Measurements from ENCODE around the gene RPL10. TPM values are rescaled to one million over a fixed set of nuclear protein-coding genes. Genes with fewer than 3 reads are reported as not detected.

The RPL10 gene
- polyA plus RNA-seq, 1 donor from 2014 or later = 3,689 TPM

DNA sequence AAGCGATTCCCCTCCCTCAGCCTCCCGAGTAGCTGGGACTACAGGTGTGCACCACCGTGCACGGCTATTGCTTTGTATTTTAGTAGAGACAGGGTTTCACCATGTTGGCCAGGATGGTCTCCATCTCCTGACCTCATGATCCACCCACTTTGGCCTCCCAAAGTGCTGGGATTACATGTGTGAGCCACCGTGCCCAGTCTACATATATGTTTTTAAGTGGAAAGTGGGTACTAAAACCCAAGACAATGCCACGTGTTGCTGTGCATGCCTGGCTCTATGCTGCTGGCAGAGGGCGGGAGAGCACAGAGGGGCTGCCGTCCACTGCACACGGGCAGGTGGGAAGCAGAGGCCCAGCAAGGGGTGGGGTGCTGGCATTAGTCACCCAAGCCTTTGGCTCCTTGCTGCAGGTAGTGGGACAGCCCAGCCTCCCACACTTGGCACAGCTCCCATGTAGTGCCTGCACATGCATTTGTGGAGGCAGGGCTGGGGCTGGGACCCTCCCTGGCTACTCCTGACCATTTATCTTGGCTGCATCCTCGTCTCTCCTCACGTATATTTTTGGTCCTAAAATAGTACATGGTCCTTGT is 15.6 kb upstream of the RPL10 start:
- Histone ChIP-seq H3K4me3 (ENCODE audit: low read length) (no peak overlapping the region), H2AFZ (ENCODE audit: low read depth, low read length) (no peak overlapping the region), H4K20me1 (ENCODE audit: insufficient read depth) (no peaks in the 10 kb centered on the region), H3K9ac (ENCODE audit: low read length) (no peak overlapping the region), H3K9me2 (ENCODE audit: insufficient read depth, low read length) (no peaks in the 10 kb centered on the region), H3K9me3 (ENCODE audit: low read length) (no peaks in the 10 kb centered on the region), H3K27ac (ENCODE audit: low read length) (no peak overlapping the region), H3K27me3 (ENCODE audit: insufficient read depth, low read depth, low read length) (no peaks in the 10 kb centered on the region), H3K79me2 (replicated peaks; ENCODE audit: insufficient read depth, low read length) (peaks cover 9% of the 10 kb centered on the region), H3K4me2 (ENCODE audit: low read length) (no peak overlapping the region), H3K36me3 (ENCODE audit: insufficient read depth, low read length) (no peaks in the 10 kb centered on the region), H3F3A (ENCODE audit: insufficient read depth, low read length, poor library complexity, severe bottlenecking) (no peaks in the 10 kb centered on the region)
- TF ChIP-seq EZH2 (IDR thresholded peaks at IDR 0.05; ENCODE audit: borderline replicate concordance, insufficient read depth, low read length, poor library complexity, severe bottlenecking) = no peak
- TF ChIP-seq SMC3 (conservative IDR thresholded peaks at IDR 0.05; ENCODE audit: poor library complexity) = no peak
- no peak for TF ChIP-seq REST (IDR thresholded peaks at IDR 0.05; ENCODE audit: borderline replicate concordance)
- TF ChIP-seq POLR2AphosphoS5 (IDR thresholded peaks at IDR 0.05) = no peak
- no peak for TF ChIP-seq RAD21 (conservative IDR thresholded peaks at IDR 0.05)
- no peak for TF ChIP-seq TAF1 (IDR thresholded peaks at IDR 0.05; ENCODE audit: low read depth)
- no peak for TF ChIP-seq EP300 (conservative IDR thresholded peaks at IDR 0.05; ENCODE audit: poor library complexity, severe bottlenecking)
- no peak for TF ChIP-seq CTCF (IDR thresholded peaks at IDR 0.05; ENCODE audit: poor library complexity, severe bottlenecking)
- no peak for TF ChIP-seq MXI1 (conservative IDR thresholded peaks at IDR 0.05; ENCODE audit: poor library complexity, severe bottlenecking)

DNA sequence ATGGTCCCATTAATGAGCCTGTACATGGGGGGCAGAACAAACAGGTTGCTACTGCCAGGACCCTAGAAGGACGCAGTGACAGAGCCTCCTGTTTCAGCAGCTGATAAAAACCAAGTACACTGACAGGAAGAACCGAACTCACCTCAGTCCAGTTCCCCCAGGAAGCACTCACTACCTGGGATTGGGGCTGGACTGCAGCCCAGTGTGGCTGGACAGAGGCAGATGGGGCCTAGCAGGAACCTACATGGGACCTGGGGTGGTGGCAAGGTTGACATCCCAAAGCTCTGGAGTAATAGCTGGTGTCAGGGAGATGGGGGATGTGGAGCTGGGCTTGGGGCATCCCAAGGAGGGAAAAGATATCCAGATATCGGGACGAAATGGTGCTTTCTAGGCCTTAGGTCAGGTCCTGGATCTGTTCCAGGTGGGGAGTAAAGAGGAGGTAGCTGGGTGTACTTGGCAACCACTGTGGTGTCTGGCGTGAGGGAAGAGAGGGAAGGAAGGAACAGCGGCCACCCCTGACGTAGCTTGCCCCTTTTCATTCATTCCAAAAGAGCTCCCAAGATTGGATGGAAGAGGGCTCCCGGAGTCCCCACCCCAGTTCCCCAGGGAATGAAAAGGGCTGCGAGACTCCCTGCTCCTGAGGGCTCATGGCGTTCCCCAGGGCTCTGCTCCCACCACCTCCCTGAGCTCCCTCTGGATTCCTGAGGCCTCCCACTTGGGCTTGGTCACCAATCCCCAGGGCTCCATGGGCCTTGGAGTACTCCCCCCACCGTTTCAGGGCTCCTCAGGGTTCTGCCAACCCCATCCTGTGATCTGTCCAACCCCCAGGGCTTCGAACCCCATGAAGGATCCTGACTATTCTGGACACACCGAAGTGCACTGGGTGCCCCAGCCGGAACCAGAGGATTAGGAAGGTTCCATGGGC is 14.6 kb upstream of the RPL10 start:
- no peaks in the 10 kb centered on the region for H3K27me3 ChIP-seq (ENCODE audit: insufficient read depth, low read depth, low read length)
- H3F3A ChIP-seq (ENCODE audit: insufficient read depth, low read length, poor library complexity, severe bottlenecking) = no peaks in the 10 kb centered on the region
- no peak overlapping the region for H3K4me3 ChIP-seq (ENCODE audit: low read length)
- no peaks in the 10 kb centered on the region for H4K20me1 ChIP-seq (ENCODE audit: insufficient read depth)
- H3K9ac ChIP-seq (ENCODE audit: low read length) = no peak overlapping the region
- H2AFZ ChIP-seq (ENCODE audit: low read depth, low read length) = no peak overlapping the region
- H3K9me3 ChIP-seq (ENCODE audit: low read length) = no peaks in the 10 kb centered on the region
- TF ChIP-seq CTCF (IDR thresholded peaks at IDR 0.05; ENCODE audit: poor library complexity, severe bottlenecking) = no peak
- TF ChIP-seq RAD21 (conservative IDR thresholded peaks at IDR 0.05) = no peak
- TF ChIP-seq EZH2 (IDR thresholded peaks at IDR 0.05; ENCODE audit: borderline replicate concordance, insufficient read depth, low read length, poor library complexity, severe bottlenecking) = no peak
- TF ChIP-seq EP300 (conservative IDR thresholded peaks at IDR 0.05; ENCODE audit: poor library complexity, severe bottlenecking) = no peak
- no peak for TF ChIP-seq TAF1 (IDR thresholded peaks at IDR 0.05; ENCODE audit: low read depth)
- no peak for TF ChIP-seq SMC3 (conservative IDR thresholded peaks at IDR 0.05; ENCODE audit: poor library complexity)
- no peak for TF ChIP-seq POLR2AphosphoS5 (IDR thresholded peaks at IDR 0.05)
- no peak for TF ChIP-seq MXI1 (conservative IDR thresholded peaks at IDR 0.05; ENCODE audit: poor library complexity, severe bottlenecking)
- no peak for TF ChIP-seq REST (IDR thresholded peaks at IDR 0.05; ENCODE audit: borderline replicate concordance)
- no peaks in the 10 kb centered on the region for H3K36me3 ChIP-seq (ENCODE audit: insufficient read depth, low read length)
- H3K27ac ChIP-seq (ENCODE audit: low read length) = no peak overlapping the region
- peaks cover 9% of the 10 kb centered on the region for H3K79me2 ChIP-seq (replicated peaks; ENCODE audit: insufficient read depth, low read length)
- no peak overlapping the region for H3K4me2 ChIP-seq (ENCODE audit: low read length)
- H3K9me2 ChIP-seq (ENCODE audit: insufficient read depth, low read length) = no peaks in the 10 kb centered on the region

Data from neural cell (in vitro differentiated cells).